ENCODE measurements around the gene NXN. TPM values are rescaled to one million over a fixed set of nuclear protein-coding genes. Genes with fewer than 3 reads are reported as not detected.

NXN gene
- total RNA-seq, 2 donors from 2014 or later = 15.6 to 17.5 TPM

DNA sequence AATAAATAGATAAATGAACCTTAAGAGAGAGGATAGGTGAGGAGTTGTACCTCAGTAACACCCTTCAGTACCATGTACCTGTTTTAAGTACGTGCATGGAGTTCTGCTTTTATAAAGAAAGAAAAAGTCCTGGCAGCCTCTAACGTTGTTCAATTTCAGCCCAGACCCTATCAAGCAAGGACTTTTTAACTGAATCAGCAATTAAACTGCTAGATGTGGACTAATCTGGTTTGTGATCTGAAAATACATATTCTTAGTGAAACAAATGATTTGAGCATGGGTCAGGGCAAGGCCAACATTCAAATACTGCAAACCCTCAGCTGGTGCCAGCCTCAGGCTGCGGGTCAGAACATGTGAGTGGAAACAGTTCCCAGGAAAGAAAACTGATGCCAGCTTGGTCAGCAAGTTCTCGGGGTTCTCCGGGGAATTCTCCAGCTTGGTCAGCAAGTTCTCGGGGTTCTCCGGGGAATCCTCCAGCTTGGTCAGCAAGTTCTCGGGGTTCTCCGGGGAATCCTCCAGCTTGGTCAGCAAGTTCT is 112.9 kb downstream of the NXN start:
- Histone ChIP-seq H3K27ac (no peak overlapping the region), H3K9me3 (no peaks in the 10 kb centered on the region), H3K4me1 (peaks cover 0 to 29% of the 10 kb centered on the region in 2 donors), H3K27me3 (no peaks in the 10 kb centered on the region), H3K4me3 (no peak overlapping the region), H3K36me3 (no peaks in the 10 kb centered on the region)
- DNase-seq (ENCODE audit: low spot score) = no peak
- no peak for TF ChIP-seq CTCF (IDR thresholded peaks at IDR 0.05)

GRCh38 chr17:864315-864714 is 115.3 kb downstream of the NXN start:
- H3K27ac ChIP-seq = no peak overlapping the region
- H3K4me1 ChIP-seq = peaks cover 0 to 22% of the 10 kb centered on the region in 2 donors
- no peaks in the 10 kb centered on the region for H3K9me3 ChIP-seq
- no peak for TF ChIP-seq CTCF (IDR thresholded peaks at IDR 0.05)
- DNase-seq (ENCODE audit: low spot score) = no peak
- no peaks in the 10 kb centered on the region for H3K27me3 ChIP-seq
- H3K4me3 ChIP-seq = no peak overlapping the region
- H3K36me3 ChIP-seq = no peaks in the 10 kb centered on the region

GRCh38 chr17:863880-864279 is 115.7 kb downstream of the NXN start:
- H3K9me3 ChIP-seq = no peaks in the 10 kb centered on the region
- DNase-seq (ENCODE audit: low spot score) = no peak
- H3K27me3 ChIP-seq = no peaks in the 10 kb centered on the region
- H3K4me1 ChIP-seq = peaks cover 0 to 22% of the 10 kb centered on the region in 2 donors
- no peak overlapping the region for H3K27ac ChIP-seq
- no peak for TF ChIP-seq CTCF (IDR thresholded peaks at IDR 0.05)
- no peak overlapping the region for H3K4me3 ChIP-seq
- no peaks in the 10 kb centered on the region for H3K36me3 ChIP-seq

GRCh38 chr17:862582-862981 is 117.0 kb downstream of the NXN start:
- no peak overlapping the region for H3K27ac ChIP-seq

GRCh38 chr17:861364-861763 is 118.2 kb downstream of the NXN start:
- Histone ChIP-seq H3K4me3 (no peak overlapping the region), H3K27me3 (no peaks in the 10 kb centered on the region), H3K9me3 (no peaks in the 10 kb centered on the region), H3K27ac (peak overlapping the region in 1 of 2 donors; percentile 29), H3K36me3 (no peaks in the 10 kb centered on the region), H3K4me1 (peaks cover 0 to 14% of the 10 kb centered on the region in 2 donors)
- no peak for DNase-seq (ENCODE audit: low spot score)
- no peak for TF ChIP-seq CTCF (IDR thresholded peaks at IDR 0.05)

More at GRCh38 chr17:862582-862981, 117.0 kb downstream of the NXN start:
- H3K27me3 ChIP-seq = no peaks in the 10 kb centered on the region
- H3K36me3 ChIP-seq = no peaks in the 10 kb centered on the region
- H3K4me1 ChIP-seq = peaks cover 0 to 14% of the 10 kb centered on the region in 2 donors
- TF ChIP-seq CTCF (IDR thresholded peaks at IDR 0.05) = no peak
- DNase-seq (ENCODE audit: low spot score) = no peak
- no peaks in the 10 kb centered on the region for H3K9me3 ChIP-seq
- no peak overlapping the region for H3K4me3 ChIP-seq

GRCh38 chr17:860805-861204 is 118.8 kb downstream of the NXN start:
- Histone ChIP-seq H3K36me3 (no peaks in the 10 kb centered on the region), H3K4me3 (no peak overlapping the region), H3K27me3 (no peaks in the 10 kb centered on the region), H3K27ac (no peak overlapping the region), H3K9me3 (no peaks in the 10 kb centered on the region), H3K4me1 (peaks cover 0 to 14% of the 10 kb centered on the region in 2 donors)
- no peak for TF ChIP-seq CTCF (IDR thresholded peaks at IDR 0.05)
- no peak for DNase-seq (ENCODE audit: low spot score)
